GM12878 (cell line): Measurements from ENCODE around the gene DNAH8.

Experiments used
- FOXM1 ChIP-seq: IDR thresholded peaks from 2 replicates; pipeline ENCODE4 v1.6.1; 2012; ENCODE audit warnings: low read depth, mild to moderate bottlenecking, inconsistent platforms, low read length, moderate library complexity
- POLR2AphosphoS5 ChIP-seq: IDR thresholded peaks from 2 replicates; pipeline ENCODE4 v1.6.1; 2011; ENCODE audit warnings: mild to moderate bottlenecking, low read length, inconsistent platforms
- RAD21 ChIP-seq: IDR thresholded peaks from 2 replicates; pipeline ENCODE4 v1.6.1; 2011; ENCODE audit warnings: mild to moderate bottlenecking, low read depth, low read length, moderate library complexity; ENCODE audit not compliant: insufficient read depth
- RFX5 ChIP-seq: IDR thresholded peaks from 2 replicates; pipeline ENCODE4 v1.6.1; 2011; ENCODE audit warnings: low read depth, low read length, improper control_type of control experiment
- TF ChIP-seq, protein P1 (sequence below), 3 experiments: IDR thresholded peaks in 2 of 3; conservative IDR thresholded peaks in 1 of 3; 2 replicates each; pipeline ENCODE4 v1.5.1; 2011; ENCODE audit warnings: low read depth in 3 of 3, low read length in 3 of 3, mild to moderate bottlenecking in 3 of 3, control low read depth in 2 of 3, moderate library complexity in 2 of 3, inconsistent platforms in 1 of 3, mixed read lengths in 1 of 3; ENCODE audit not compliant: control insufficient read depth in 2 of 3, insufficient read depth in 1 of 3; ENCODE audit errors: extremely low read depth in 1 of 3

DNA sequence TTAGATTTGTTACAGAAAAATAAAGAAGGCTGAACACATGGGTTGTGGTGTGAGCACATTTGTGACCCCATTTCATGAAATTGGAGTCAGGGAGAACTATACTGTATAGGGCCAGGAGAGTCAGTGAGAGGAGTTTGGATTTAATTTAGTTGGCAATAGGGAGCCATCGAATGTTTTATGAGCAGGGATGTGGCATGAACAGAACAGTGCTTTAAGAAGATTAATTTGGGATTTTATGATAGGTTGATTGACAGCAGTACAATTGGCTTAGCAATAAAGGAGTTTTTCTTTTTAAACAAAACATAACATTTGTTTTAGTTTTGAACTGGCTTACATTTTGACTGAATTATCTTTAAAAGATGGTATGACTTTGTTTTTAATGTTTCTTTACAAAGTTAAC, 227.9 kb downstream of the DNAH8 start:
- TF ChIP-seq RFX5 (no peak), FOXM1 (no peak), RAD21 (no peak), POLR2AphosphoS5 (no peak)
- TF ChIP-seq, protein P1, sequence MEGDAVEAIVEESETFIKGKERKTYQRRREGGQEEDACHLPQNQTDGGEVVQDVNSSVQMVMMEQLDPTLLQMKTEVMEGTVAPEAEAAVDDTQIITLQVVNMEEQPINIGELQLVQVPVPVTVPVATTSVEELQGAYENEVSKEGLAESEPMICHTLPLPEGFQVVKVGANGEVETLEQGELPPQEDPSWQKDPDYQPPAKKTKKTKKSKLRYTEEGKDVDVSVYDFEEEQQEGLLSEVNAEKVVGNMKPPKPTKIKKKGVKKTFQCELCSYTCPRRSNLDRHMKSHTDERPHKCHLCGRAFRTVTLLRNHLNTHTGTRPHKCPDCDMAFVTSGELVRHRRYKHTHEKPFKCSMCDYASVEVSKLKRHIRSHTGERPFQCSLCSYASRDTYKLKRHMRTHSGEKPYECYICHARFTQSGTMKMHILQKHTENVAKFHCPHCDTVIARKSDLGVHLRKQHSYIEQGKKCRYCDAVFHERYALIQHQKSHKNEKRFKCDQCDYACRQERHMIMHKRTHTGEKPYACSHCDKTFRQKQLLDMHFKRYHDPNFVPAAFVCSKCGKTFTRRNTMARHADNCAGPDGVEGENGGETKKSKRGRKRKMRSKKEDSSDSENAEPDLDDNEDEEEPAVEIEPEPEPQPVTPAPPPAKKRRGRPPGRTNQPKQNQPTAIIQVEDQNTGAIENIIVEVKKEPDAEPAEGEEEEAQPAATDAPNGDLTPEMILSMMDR (IDR thresholded peaks at IDR 0.05 in 2 of 3, conservative IDR thresholded peaks at IDR 0.05 in 1 of 3; ENCODE audit: control insufficient read depth in 2 of 3, extremely low read depth in 1 of 3, insufficient read depth in 1 of 3, low read depth in 3 of 3, low read length in 3 of 3) = no peak
